Parietal lobe (tissue), 1 donor: ENCODE data around the gene EFCAB8. TPM values are rescaled to one million over a fixed set of nuclear protein-coding genes. Genes with fewer than 3 reads are reported as not detected.

Experiments used
- total RNA-seq: library from RNA; depleted of rRNA; stranded (reverse); fragments of >200 nt; gene quantifications from one replicate; pipeline ENCODE4 v1.2.3, GENCODE V29; 2014

The EFCAB8 gene
- not detected for total RNA-seq

GRCh38 chr20:32858701-32859372 is at the start of gene EFCAB8:
Gene EFCAB8, plus strand, starts transcription at chr20:32858923. Its CDS starts 4,870 bp downstream, at chr20:32863793.

GRCh38 chr20:33004141-33004751 is 145.5 kb downstream of the EFCAB8 start, which contains the start of gene SUN5:
Gene SUN5, minus strand, starts transcription at chr20:33004433. Its CDS starts 93 bp downstream, at chr20:33004340.

GRCh38 chr20:33007376-33008335 is 148.9 kb downstream of the EFCAB8 start, which contains the start of gene BPIFB2:
Gene BPIFB2, plus strand, starts transcription at chr20:33007704. Its CDS starts 871 bp downstream, at chr20:33008575.

Other genes starting within 250 kb of the EFCAB8 start
- gene C20orf203, start 185.0 kb upstream of the EFCAB8 start, total RNA-seq, result 1.9 TPM
- gene COMMD7, start 115.5 kb upstream of the EFCAB8 start, total RNA-seq, result 25.7 TPM
- gene DNMT3B, start 96.5 kb upstream of the EFCAB8 start, total RNA-seq, result 11.9 TPM
- 107 TPM for gene MAPRE1, start 39.0 kb upstream of the EFCAB8 start, total RNA-seq
- gene SUN5, start 145.5 kb downstream of the EFCAB8 start, total RNA-seq, result not detected
- gene BPIFB2, start 148.8 kb downstream of the EFCAB8 start, total RNA-seq, result not detected
- not detected for gene BPIFB6, start 172.7 kb downstream of the EFCAB8 start, total RNA-seq
- not detected for gene BPIFB3, start 195.0 kb downstream of the EFCAB8 start, total RNA-seq
- gene BPIFB4, start 220.7 kb downstream of the EFCAB8 start, total RNA-seq, result not detected